NT2/D1 (cell line): Measurements from ENCODE around the gene ASPA.

Source experiments
- DNase-seq: peaks from one replicate; pipeline ENCODE4 v3.0.0-alpha.2; 2011; ENCODE audit warnings: low read depth, low spot score
- H3K27me3 ChIP-seq: 2 replicates; pipeline ENCODE4 v1.6.0; 2011; ENCODE audit warnings: mild to moderate bottlenecking; ENCODE audit not compliant: insufficient read length, insufficient read depth
- H3K36me3 ChIP-seq: 2 replicates; pipeline ENCODE4 v1.6.1; 2011; ENCODE audit warnings: mild to moderate bottlenecking, low read length, mixed read lengths; ENCODE audit not compliant: insufficient read depth, insufficient read length
- H3K4me1 ChIP-seq: 2 replicates; pipeline ENCODE4 v1.5.1; 2011; ENCODE audit not compliant: insufficient read depth, insufficient read length
- H3K4me3 ChIP-seq: 2 replicates; pipeline ENCODE4 v1.5.1; 2011; ENCODE audit warnings: low read depth; ENCODE audit not compliant: insufficient read length
- H3K9ac ChIP-seq: 2 replicates; pipeline ENCODE4 v1.6.0; 2011; ENCODE audit warnings: low read depth; ENCODE audit not compliant: insufficient read length
- H3K9me3 ChIP-seq: 2 replicates; pipeline ENCODE4 v1.5.1; 2011; ENCODE audit warnings: mild to moderate bottlenecking, low read length; ENCODE audit not compliant: insufficient read depth
- SUZ12 ChIP-seq: IDR thresholded peaks from 2 replicates; pipeline ENCODE4 v1.6.1; 2011; ENCODE audit not compliant: insufficient read length, insufficient read depth; ENCODE audit errors: extremely low read depth
- YY1 ChIP-seq: IDR thresholded peaks from 2 replicates; pipeline ENCODE4 v1.6.1; 2011; ENCODE audit not compliant: insufficient read length, insufficient read depth
- ZNF274 ChIP-seq: IDR thresholded peaks from 2 replicates; pipeline ENCODE4 v1.6.1; 2011; ENCODE audit warnings: mild to moderate bottlenecking, low read depth, low read length

The ASPA gene

DNA sequence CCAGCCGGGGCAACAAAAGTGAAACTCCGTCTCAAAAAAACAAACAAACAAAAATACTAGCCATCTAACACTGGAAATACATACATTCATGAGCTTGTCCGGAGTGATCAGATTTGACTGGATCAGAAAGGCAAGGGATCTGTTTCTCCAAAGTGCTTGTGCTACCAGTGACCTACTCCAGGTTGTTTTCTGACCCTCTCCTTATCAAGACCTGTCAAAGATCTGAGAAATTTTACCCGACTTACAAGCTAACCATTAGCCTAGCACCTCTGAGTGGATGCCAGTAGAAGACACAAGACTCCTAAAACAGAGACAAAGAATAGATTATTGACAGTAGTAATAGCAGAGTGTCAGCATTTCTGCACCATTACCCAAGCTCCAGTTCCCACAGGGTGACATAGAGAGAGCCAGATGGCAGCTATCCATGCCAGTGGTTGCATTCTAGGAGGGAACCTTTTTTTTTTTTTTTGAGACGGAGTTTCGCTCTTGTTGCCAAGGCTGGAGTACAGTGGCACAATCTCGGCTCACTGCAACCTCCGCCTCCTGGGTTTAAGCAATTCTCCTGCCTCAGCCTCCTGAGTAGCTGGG lies 9.8 kb downstream of the ASPA start:
- Histone ChIP-seq H3K36me3 (no peaks in the 10 kb centered on the region), H3K27me3 (no peaks in the 10 kb centered on the region), H3K9ac (no peak overlapping the region), H3K4me1 (no peaks in the 10 kb centered on the region), H3K4me3 (no peak overlapping the region), H3K9me3 (no peaks in the 10 kb centered on the region)
- no peak for DNase-seq
- TF ChIP-seq ZNF274: no peak
- TF ChIP-seq YY1: no peak
- no peak for TF ChIP-seq SUZ12

GRCh38 chr17:3497101-3497500 lies 21.3 kb downstream of the ASPA start:
- no peaks in the 10 kb centered on the region for H3K27me3 ChIP-seq
- TF ChIP-seq YY1 (no peak), ZNF274 (no peak), SUZ12 (no peak)
- H3K9ac ChIP-seq: no peak overlapping the region
- no peaks in the 10 kb centered on the region for H3K4me1 ChIP-seq
- H3K4me3 ChIP-seq: no peak overlapping the region
- no peaks in the 10 kb centered on the region for H3K36me3 ChIP-seq
- DNase-seq: no peak
- peaks cover 9% of the 10 kb centered on the region; the same call in 1 of the 2 replicates for H3K9me3 ChIP-seq

GRCh38 chr17:3501344-3501743 lies 25.5 kb downstream of the ASPA start:
- Histone ChIP-seq H3K27me3 (no peaks in the 10 kb centered on the region), H3K36me3 (no peaks in the 10 kb centered on the region), H3K9me3 (peaks cover 9% of the 10 kb centered on the region; the same call in 1 of the 2 replicates), H3K4me3 (no peak overlapping the region), H3K9ac (no peak overlapping the region), H3K4me1 (no peaks in the 10 kb centered on the region)
- TF ChIP-seq ZNF274 (no peak), SUZ12 (no peak), YY1 (no peak)
- DNase-seq: no peak

GRCh38 chr17:3502466-3502865 lies 26.7 kb downstream of the ASPA start:
- Histone ChIP-seq H3K4me1 (no peaks in the 10 kb centered on the region), H3K4me3 (no peak overlapping the region), H3K27me3 (no peaks in the 10 kb centered on the region), H3K9ac (no peak overlapping the region), H3K9me3 (peaks cover 9% of the 10 kb centered on the region; the same call in 1 of the 2 replicates), H3K36me3 (no peaks in the 10 kb centered on the region)
- no peak for DNase-seq
- TF ChIP-seq SUZ12 (no peak), ZNF274 (no peak), YY1 (no peak)

DNA sequence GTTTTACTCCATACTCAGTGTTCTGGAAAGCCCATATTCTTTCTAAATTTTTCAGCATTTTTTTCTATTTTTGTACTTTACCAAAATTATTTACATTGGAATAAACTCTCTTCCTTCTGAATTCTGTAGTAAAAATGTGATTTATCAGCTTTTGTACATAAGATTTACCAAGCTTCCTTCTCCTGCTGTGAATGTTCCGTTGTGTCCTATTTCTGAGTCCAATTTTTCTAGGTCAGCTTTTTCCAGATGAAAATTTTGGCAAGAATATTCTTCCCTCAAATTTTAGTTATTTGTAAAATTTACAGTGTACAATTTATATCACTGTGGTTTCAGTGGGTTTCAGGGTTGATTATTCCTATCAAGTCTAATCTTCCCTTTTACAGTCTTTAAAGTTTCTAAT lies 27.5 kb downstream of the ASPA start:
- no peak for TF ChIP-seq YY1
- no peak for TF ChIP-seq ZNF274
- TF ChIP-seq SUZ12: no peak
- Histone ChIP-seq H3K27me3 (no peaks in the 10 kb centered on the region), H3K4me1 (no peaks in the 10 kb centered on the region), H3K36me3 (no peaks in the 10 kb centered on the region), H3K4me3 (no peak overlapping the region), H3K9me3 (peaks cover 9% of the 10 kb centered on the region; the same call in 1 of the 2 replicates), H3K9ac (no peak overlapping the region)
- no peak for DNase-seq

DNA sequence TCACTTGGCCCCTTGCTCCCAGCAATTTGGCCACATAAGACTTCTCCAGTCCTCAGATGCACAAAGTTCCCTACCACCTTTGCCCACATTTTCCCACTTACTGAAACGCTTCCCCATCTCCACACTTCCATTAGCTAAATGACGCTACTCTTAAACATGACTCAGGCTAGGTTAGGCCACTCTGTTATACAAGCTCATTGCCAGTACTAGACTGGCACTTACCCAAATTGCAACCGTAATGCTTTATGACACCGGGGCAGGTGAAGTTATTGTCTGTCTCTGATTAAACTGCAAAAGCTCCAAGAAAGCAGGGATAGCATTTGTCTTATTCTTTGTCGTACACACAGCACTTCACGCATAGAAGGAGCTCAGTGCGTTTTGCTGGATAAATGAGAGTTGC lies 29.2 kb downstream of the ASPA start:
- no peaks in the 10 kb centered on the region for H3K4me1 ChIP-seq
- H3K9me3 ChIP-seq: peaks cover 9% of the 10 kb centered on the region; the same call in 1 of the 2 replicates
- H3K36me3 ChIP-seq: no peaks in the 10 kb centered on the region
- no peak for DNase-seq
- no peak overlapping the region for H3K9ac ChIP-seq
- no peak overlapping the region for H3K4me3 ChIP-seq
- H3K27me3 ChIP-seq: no peaks in the 10 kb centered on the region
- TF ChIP-seq ZNF274 (no peak), YY1 (no peak), SUZ12 (no peak)

GRCh38 chr17:3506054-3506453 lies 30.3 kb downstream of the ASPA start:
- Histone ChIP-seq H3K27me3 (no peaks in the 10 kb centered on the region), H3K4me1 (no peaks in the 10 kb centered on the region), H3K9ac (no peak overlapping the region), H3K4me3 (no peak overlapping the region), H3K9me3 (0 out of 2 replicates have a peak, but pooled peaks cover 3% of the 10 kb centered on the region), H3K36me3 (no peaks in the 10 kb centered on the region)
- DNase-seq: no peak
- TF ChIP-seq ZNF274 (no peak), SUZ12 (no peak), YY1 (no peak)

GRCh38 chr17:3507071-3507470 lies 31.3 kb downstream of the ASPA start:
- Histone ChIP-seq H3K36me3 (no peaks in the 10 kb centered on the region), H3K9me3 (no peaks in the 10 kb centered on the region), H3K27me3 (no peaks in the 10 kb centered on the region), H3K4me3 (no peak overlapping the region), H3K4me1 (no peaks in the 10 kb centered on the region), H3K9ac (no peak overlapping the region)
- DNase-seq: no peak
- no peak for TF ChIP-seq ZNF274
- no peak for TF ChIP-seq SUZ12
- TF ChIP-seq YY1: no peak
